Tibial nerve (tissue), 4 donors: ENCODE measurements around the gene TPGS1. TPM values are rescaled to one million over a fixed set of nuclear protein-coding genes. Genes with fewer than 3 reads are reported as not detected.

ENCODE experiments used
- DNase-seq, 2 donors: peaks; one replicate each; pipeline ENCODE4 v3.0.0-alpha.2; 2019; ENCODE audit warnings: low spot score in 2 of 2
- H3K27ac ChIP-seq, 4 donors: fragments of 200-600 bp; sonication (generic) in 3 of 4; one replicate each; pipeline ENCODE4 v1.5.1; 2017 to 2019; ENCODE audit warnings: mild to moderate bottlenecking in 1 of 4
- H3K27me3 ChIP-seq, 2 donors: fragments of 200-600 bp; sonication (generic) in 1 of 2; one replicate each; pipeline versions ENCODE4 v1.5.1 to v1.6.0; 2017 to 2019
- H3K36me3 ChIP-seq, 3 donors: fragments of 200-600 bp; sonication (generic); one replicate each; pipeline ENCODE4 v1.5.1; 2018 to 2019
- H3K4me1 ChIP-seq, 4 donors: fragments of 200-600 bp; sonication (generic) in 3 of 4; one replicate each; pipeline ENCODE4 v1.5.1; 2017 to 2019
- H3K4me3 ChIP-seq, 4 donors: fragments of 200-600 bp; sonication (generic) in 3 of 4; one replicate each; pipeline ENCODE4 v1.5.1; 2017 to 2019; ENCODE audit warnings: mild to moderate bottlenecking in 1 of 4, moderate library complexity in 1 of 4
- H3K9me3 ChIP-seq, 4 donors: fragments of 200-600 bp; sonication (generic) in 3 of 4; one replicate each; pipeline ENCODE4 v1.5.1; 2017 to 2019
- EP300 ChIP-seq, 2 donors: sonication (generic); formaldehyde crosslinking; IDR thresholded peaks; one replicate each; pipeline ENCODE4 v1.6.1; 2017; ENCODE audit warnings: antibody characterized with exemption in 2 of 2, mild to moderate bottlenecking in 1 of 2
- POLR2A ChIP-seq, 2 donors: fragments of 450-650 bp; IDR thresholded peaks; one replicate each; pipeline ENCODE4 v1.6.1; 2017; ENCODE audit warnings: antibody characterized with exemption in 2 of 2, mild to moderate bottlenecking in 2 of 2, moderate library complexity in 2 of 2
- WGBS, 2 donors: methylation state at CpG; one replicate each; pipeline ENCODE4 v1.1.5; 2018; 5-methylcytosine and 5-hydroxymethylcytosine counted together
- total RNA-seq, 4 donors: library from RNA; depleted of rRNA; stranded (reverse); fragments of >200 nt; gene quantifications; one replicate each; pipeline ENCODE4 v1.1.0, GENCODE V29; 2016
- TF ChIP-seq, protein P1 (sequence below), 5 experiments: fragments of 200-600 bp in 3 of 5; fragments of 450-650 bp in 2 of 5; sonication (generic) in 3 of 5; IDR thresholded peaks; one replicate each; pipeline ENCODE4 v1.5.1; 2016 to 2019; ENCODE audit warnings: antibody characterized with exemption in 5 of 5, mild to moderate bottlenecking in 3 of 5, moderate library complexity in 2 of 5

TPGS1 gene
- total RNA-seq, 4 donors from 2014 or later, result 108 to 131 (median 115) TPM

DNA sequence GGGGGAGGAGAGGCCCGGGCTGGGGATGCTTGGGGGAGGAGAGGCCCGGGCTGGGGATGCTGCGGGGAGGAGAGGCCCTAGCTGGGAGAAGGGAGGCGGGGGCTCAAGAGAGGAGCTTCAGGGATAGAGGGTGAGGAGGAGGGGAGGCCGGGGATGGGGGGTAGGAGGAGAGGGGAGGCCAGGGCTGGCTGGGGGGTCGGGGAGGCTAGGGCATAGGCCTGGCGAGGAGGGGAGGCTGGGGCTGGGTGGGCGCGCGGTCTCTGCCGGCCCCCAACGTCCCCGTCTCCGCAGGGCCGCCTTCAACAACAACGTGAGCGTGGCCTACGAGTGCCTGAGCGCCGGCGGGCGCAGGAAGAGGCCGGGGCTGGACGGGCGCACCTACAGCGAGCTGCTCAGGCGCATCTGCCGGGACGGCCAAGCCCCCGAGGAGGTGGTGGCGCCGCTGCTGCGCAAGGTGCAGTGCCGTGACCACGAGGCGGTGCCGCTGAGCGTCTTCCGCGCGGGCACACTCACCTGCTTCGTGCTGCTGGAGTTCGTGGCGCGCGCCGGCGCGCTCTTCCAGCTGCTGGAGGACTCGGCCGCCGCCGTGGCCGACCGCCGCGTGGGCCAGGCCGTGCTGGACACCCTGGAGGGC is 11.4 kb downstream of the TPGS1 start:
- no peak for DNase-seq
- TF ChIP-seq POLR2A (IDR thresholded peaks at IDR 0.05) (no peak), EP300 (IDR thresholded peaks at IDR 0.05) (no peak)
- TF ChIP-seq, protein P1, sequence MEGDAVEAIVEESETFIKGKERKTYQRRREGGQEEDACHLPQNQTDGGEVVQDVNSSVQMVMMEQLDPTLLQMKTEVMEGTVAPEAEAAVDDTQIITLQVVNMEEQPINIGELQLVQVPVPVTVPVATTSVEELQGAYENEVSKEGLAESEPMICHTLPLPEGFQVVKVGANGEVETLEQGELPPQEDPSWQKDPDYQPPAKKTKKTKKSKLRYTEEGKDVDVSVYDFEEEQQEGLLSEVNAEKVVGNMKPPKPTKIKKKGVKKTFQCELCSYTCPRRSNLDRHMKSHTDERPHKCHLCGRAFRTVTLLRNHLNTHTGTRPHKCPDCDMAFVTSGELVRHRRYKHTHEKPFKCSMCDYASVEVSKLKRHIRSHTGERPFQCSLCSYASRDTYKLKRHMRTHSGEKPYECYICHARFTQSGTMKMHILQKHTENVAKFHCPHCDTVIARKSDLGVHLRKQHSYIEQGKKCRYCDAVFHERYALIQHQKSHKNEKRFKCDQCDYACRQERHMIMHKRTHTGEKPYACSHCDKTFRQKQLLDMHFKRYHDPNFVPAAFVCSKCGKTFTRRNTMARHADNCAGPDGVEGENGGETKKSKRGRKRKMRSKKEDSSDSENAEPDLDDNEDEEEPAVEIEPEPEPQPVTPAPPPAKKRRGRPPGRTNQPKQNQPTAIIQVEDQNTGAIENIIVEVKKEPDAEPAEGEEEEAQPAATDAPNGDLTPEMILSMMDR (IDR thresholded peaks at IDR 0.05), result no peak
- H3K27me3 ChIP-seq, result no peaks in the 10 kb centered on the region
- peaks cover 0 to 46% (median 0%) of the 10 kb centered on the region in 3 donors for H3K36me3 ChIP-seq
- H3K9me3 ChIP-seq, result peaks cover 0 to 9% (median 0%) of the 10 kb centered on the region in 4 donors
- H3K27ac ChIP-seq, result no peak overlapping the region
- H3K4me1 ChIP-seq, result no peaks in the 10 kb centered on the region
- 40 to 48% methylated on average over 4 to 31 of the region's 58 CpGs for WGBS, 2 donors
- no peak overlapping the region for H3K4me3 ChIP-seq

DNA sequence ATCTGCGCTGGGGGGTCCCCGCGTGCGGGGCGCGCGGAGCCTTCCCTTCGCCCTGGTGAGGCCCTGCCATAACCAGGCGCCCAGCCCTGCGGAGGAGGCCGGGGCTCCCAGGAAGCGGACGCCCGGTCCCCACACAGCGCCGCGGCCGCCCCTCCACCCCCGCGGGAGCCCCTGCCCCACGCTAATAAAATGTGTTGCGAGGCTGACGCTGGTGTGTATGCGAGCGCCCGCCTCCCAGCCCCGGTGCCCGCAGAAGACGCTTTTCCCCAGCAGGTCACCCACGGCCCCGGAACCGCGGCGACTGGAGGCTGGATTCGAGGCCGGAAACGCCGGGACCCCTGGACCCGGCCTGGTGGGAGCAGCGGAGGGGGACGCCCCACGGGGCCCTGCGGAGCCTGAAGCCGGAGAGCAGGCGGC is 12.2 kb downstream of the TPGS1 start:
- no peak overlapping the region for H3K4me3 ChIP-seq
- H3K36me3 ChIP-seq, result peaks cover 0 to 43% (median 0%) of the 10 kb centered on the region in 3 donors
- no peak for DNase-seq
- H3K4me1 ChIP-seq, result no peaks in the 10 kb centered on the region
- peaks cover 0 to 9% (median 0%) of the 10 kb centered on the region in 4 donors for H3K9me3 ChIP-seq
- H3K27me3 ChIP-seq, result no peaks in the 10 kb centered on the region
- TF ChIP-seq POLR2A (IDR thresholded peaks at IDR 0.05) (no peak), EP300 (IDR thresholded peaks at IDR 0.05) (no peak)
- TF ChIP-seq, protein P1 (IDR thresholded peaks at IDR 0.05), result no peak
- 91 to 93% methylated on average over 23 to 33 of the region's 45 CpGs for WGBS, 2 donors
- H3K27ac ChIP-seq, result no peak overlapping the region

DNA sequence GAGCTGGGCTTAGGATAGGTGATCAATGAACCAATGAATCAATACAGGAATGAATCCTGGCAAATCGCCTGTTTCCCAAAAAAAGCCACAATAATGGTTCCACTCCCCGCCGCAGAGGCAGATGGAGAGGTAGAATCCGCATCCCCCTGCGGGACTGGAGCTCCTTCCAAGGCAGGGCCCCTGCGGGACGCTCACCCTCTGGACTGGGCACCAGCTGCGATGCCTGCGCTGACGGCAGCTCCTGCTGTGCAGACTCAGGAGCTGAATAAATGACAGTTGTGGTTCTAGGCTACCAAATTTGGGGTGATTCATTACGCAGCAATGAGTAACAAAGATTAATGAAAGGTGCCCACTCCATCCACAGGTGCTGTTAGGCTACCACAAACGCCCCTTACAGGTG is 15.4 kb downstream of the TPGS1 start:
- Histone ChIP-seq H3K4me3 (no peak overlapping the region), H3K9me3 (peaks cover 0 to 9% (median 0%) of the 10 kb centered on the region in 4 donors), H3K27ac (no peak overlapping the region), H3K27me3 (peaks cover 0 to 16% of the 10 kb centered on the region in 2 donors), H3K36me3 (peaks cover 0 to 43% (median 0%) of the 10 kb centered on the region in 3 donors), H3K4me1 (no peaks in the 10 kb centered on the region)
- TF ChIP-seq EP300 (IDR thresholded peaks at IDR 0.05) (no peak), POLR2A (IDR thresholded peaks at IDR 0.05) (no peak)
- TF ChIP-seq, protein P1 (IDR thresholded peaks at IDR 0.05), result no peak
- DNase-seq, result no peak
- 92 to 96% methylated on average over 12 of the region's 12 CpGs for WGBS, 2 donors

DNA sequence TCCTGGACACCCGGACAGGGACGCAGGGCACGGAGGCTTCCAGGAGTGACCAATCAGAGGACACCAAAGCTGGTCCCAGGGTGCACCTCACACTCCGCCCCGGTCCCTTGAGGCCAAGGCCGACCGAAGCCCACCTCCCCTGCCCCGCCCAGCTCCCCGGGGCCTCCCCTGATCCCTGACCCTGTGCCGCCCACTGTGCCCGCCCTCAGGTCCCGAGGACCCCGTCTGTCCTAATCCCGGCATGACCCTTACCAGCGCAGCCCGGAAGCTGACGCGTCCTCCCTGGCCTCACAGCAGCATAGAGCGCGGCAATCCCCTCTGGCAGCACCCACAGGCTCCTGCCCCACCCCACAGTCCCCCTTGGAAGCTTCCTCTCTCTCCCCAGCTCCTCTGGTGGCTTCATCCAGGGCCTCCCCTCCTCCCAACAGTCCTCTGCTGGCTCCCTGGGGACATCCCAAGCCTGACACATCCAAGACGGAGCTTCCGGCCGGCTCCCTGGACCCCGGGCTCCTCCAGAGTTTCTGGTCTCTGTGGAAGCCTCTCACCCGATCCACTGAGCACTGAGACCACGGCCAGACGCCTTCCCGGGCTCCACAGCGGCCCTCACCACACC is 16.9 kb downstream of the TPGS1 start:
- Histone ChIP-seq H3K27me3 (peaks cover 0 to 16% of the 10 kb centered on the region in 2 donors), H3K4me1 (no peaks in the 10 kb centered on the region), H3K27ac (no peak overlapping the region), H3K9me3 (peaks cover 0 to 9% (median 0%) of the 10 kb centered on the region in 4 donors), H3K36me3 (peaks cover 0 to 38% (median 0%) of the 10 kb centered on the region in 3 donors), H3K4me3 (no peak overlapping the region)
- no peak for TF ChIP-seq POLR2A (IDR thresholded peaks at IDR 0.05)
- no peak for TF ChIP-seq EP300 (IDR thresholded peaks at IDR 0.05)
- TF ChIP-seq, protein P1 (IDR thresholded peaks at IDR 0.05), result no peak
- 58 to 62% methylated on average over 24 to 29 of the region's 29 CpGs for WGBS, 2 donors
- DNase-seq, result no peak

DNA sequence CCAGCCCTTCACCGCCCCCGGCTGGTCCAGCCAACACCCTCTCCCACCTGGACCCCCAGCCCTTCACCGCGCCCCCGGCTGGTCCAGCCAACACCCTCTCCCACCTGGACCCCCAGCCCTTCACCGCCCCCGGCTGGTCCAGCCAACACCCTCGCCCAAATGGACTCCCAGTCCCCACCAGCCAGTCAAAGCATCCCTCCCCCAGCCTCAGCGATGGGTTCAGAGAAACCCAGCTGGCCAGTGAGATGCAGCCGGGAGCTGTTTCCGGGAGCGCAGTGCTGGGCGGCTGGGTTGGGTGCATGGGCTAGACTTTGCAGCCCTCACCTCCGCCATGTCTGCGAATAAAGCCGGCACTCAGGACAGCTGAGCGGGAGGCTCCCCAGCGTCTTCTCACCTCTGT is 17.7 kb downstream of the TPGS1 start:
- WGBS, 2 donors, result 74 to 81% methylated on average over 8 to 12 of the region's 18 CpGs
- Histone ChIP-seq H3K4me3 (no peak overlapping the region), H3K9me3 (peaks cover 0 to 9% (median 0%) of the 10 kb centered on the region in 4 donors), H3K27ac (no peak overlapping the region), H3K4me1 (no peaks in the 10 kb centered on the region), H3K27me3 (peaks cover 0 to 16% of the 10 kb centered on the region in 2 donors), H3K36me3 (peaks cover 0 to 29% (median 0%) of the 10 kb centered on the region in 3 donors)
- no peak for DNase-seq
- TF ChIP-seq EP300 (IDR thresholded peaks at IDR 0.05) (no peak), POLR2A (IDR thresholded peaks at IDR 0.05) (no peak)
- TF ChIP-seq, protein P1 (IDR thresholded peaks at IDR 0.05), result no peak
